WI38 (cell line): Measurements from ENCODE around the gene IRGQ.

Source experiments
- H3K4me3 ChIP-seq: 2 replicates; pipeline ENCODE4 v1.5.1; 2011; ENCODE audit warnings: low read depth, mild to moderate bottlenecking, control low read depth, low read length
- CTCF ChIP-seq: IDR thresholded peaks from 2 replicates; pipeline ENCODE4 v1.5.1; 2012; ENCODE audit warnings: low read depth, mild to moderate bottlenecking, control low read depth, low read length

The IRGQ gene

DNA sequence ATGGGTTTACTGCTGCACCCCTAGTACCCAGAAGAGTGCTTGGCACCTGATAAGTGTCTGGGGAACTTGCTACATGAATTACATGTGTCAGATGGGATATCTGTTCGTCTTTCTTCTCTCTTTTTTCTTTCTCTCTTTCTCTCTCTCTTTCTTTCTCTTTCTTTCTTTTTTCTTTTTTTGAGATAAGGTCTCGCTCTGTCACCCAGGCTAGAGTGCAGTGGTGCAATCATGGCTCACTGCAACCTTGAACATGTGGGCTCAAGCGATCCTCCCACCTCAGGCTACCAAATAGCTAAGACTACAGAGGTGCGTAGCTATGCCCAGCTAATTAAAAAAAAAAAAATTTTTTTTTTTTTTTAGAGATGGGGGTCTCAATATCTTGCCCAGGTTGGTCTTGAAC is 37.6 kb upstream of the IRGQ start:
- TF ChIP-seq CTCF: no peak
- H3K4me3 ChIP-seq: no peak overlapping the region

DNA sequence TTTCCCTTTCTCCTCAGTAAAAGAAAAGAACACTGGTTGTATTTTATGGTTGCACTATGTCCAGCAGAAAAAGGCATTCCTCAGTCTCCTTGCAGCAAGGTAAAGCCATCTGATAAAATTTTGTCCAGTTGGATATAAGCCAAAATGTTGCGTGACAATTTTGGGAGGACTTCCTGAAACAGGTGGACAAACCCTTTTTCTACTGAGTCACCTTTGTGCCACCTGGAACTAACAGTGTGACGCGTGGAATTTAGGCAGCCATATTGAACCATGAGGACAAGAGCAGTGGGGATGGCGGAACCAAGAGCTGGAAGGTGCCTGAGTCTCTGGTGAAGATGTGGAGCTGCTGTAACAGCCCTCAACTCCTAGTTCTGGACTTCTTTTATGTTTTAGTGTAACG is 35.6 kb upstream of the IRGQ start:
- no peak for TF ChIP-seq CTCF
- no peak overlapping the region for H3K4me3 ChIP-seq

- no peak for TF ChIP-seq CTCF
- H3K4me3 ChIP-seq: no peak overlapping the region
Measured at GRCh38 chr19:43628646-43629326, 32.9 kb upstream of the IRGQ start.

- H3K4me3 ChIP-seq: no peak overlapping the region
- no peak for TF ChIP-seq CTCF
Measured at GRCh38 chr19:43626838-43627237, 30.9 kb upstream of the IRGQ start.

GRCh38 chr19:43625918-43626579 is 30.1 kb upstream of the IRGQ start:
- no peak for TF ChIP-seq CTCF
- H3K4me3 ChIP-seq: no peak overlapping the region

DNA sequence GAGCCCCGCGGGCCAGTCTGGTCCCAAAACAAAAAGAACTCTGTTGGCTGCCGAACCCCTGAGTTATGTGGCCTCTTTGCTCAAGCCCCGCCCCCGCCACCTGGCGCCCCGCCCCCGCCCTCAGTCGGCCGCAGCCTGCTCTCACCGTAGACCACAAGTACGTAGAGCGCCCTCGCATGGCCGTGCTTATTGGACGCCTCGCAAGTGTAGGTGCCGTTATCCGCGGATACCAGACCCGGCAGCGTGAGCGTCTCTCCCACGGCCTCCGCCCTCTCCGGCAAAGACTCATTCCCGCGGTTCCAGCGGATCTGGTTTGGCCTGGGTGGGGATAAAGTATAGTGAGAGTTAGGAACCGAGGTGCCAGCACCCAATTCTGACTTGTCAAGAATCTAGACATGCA is 29.0 kb upstream of the IRGQ start:
- no peak for TF ChIP-seq CTCF
- no peak overlapping the region for H3K4me3 ChIP-seq

DNA sequence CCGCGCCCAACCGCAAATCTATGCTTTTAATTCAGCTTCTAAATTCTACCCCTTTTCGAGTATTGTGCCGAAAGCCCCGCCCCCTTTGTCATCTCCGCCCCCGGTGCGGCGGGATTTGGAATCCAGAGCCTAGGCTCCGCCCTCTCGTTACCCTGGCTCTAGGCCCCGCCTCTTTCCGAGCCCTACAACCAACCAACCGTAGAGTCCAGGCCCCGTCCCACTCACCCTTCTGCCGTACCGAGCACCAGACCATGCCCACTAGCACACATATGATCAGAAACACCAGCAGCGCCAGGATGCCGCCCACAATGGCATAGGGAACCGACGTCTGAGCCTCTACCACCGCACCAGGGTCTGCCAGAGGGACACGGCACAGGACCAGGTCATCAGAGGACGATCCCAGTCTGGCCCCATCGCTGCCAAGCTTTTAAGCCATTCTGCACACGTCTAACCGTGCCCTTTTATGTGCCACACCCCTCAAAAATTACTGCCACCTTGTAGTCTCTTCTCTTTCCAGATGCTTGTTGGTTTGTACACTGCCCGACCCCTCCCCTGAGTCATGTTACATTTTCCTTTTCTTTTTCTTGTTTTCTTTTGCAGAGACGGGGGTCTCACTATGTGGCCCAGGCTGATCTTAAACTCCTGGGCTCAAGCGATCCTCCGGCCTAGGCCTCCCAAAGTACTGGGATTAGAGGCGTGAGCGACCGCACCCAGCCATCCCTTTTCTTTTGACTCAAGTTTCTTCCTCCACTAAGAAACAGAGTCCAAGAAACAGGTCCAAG is 28.1 kb upstream of the IRGQ start:
- TF ChIP-seq CTCF: no peak
- H3K4me3 ChIP-seq: no peak overlapping the region
